NOMO-1 (cell line): ENCODE measurements around the gene CCDC112.

ENCODE experiments used
- DNase-seq, 2 experiments: peaks; one replicate each; lab custom pipeline; 2025; ENCODE audit not compliant: unreplicated experiment in 2 of 2; lab: John Stamatoyannopoulos, UW

CCDC112 gene

GRCh38 chr5:115320006-115320405 is 23.6 kb upstream of the CCDC112 start:
- no peak for DNase-seq

DNA sequence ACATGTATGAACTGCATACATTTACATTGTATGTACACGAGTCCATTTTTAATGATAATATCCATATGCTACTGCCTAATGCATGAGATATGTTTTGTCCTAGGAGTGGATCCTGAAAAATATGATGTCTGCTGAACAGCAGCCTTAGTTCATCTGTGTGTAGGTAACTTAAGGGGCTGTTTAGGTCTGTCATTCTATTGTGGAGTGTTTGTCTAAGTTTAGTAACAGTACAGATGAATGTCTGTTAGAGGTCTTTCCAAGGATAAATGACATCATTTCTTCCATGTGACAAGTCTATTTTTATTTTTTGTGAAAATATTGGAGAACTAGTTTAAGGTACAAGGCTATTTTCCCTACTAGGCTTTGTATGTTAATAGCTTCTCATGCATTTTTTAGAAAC is 22.6 kb upstream of the CCDC112 start:
- no peak for DNase-seq

- DNase-seq: no peak
These were observed 21.3 kb upstream of the CCDC112 start for GRCh38 chr5:115317736-115318135.

GRCh38 chr5:115317320-115317719 is 20.9 kb upstream of the CCDC112 start:
- no peak for DNase-seq

DNA sequence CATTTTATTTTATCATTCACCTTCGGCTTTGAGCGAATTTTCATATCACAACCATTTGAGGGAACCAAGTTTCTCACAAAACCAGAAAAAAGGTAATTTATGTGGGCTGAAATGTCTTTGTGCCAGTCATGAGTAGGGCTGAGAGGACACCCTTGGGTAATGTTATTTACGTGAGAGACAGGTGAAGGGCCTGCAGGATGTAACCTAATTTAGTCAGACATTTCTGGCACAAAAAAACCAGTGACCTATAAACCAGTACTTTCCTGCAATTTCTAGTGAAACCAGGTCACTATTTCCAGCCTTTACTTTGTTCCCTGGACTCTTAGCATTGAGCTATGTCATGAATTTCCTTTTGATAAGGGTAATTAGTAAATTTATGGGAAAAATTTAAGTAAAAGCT is 17.2 kb upstream of the CCDC112 start:
- DNase-seq: no peak

GRCh38 chr5:115313052-115313451 is 16.6 kb upstream of the CCDC112 start:
- DNase-seq: no peak

GRCh38 chr5:115309751-115310370 is 13.4 kb upstream of the CCDC112 start:
- peak in 1 of 2 experiments; percentile 57 for DNase-seq

DNA sequence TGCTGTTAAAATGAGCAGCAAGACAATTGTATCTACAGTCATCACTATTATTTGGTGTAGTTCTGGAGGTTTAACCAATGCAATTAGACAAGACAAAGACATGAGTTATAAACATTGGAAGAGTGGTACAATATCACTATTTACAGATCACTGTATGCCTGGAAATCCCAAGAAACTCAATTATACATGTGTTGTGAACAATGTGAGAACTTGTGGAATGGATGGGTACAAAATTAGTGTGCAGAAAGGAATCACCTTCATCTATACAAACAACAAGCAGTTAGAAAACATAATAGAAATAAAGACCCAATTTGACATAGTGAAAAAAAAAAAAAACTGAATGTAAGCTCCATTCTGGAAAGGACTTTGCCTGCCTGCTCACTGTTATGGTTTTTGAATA is 12.4 kb upstream of the CCDC112 start:
- no peak for DNase-seq

GRCh38 chr5:115306011-115306536 is 9.6 kb upstream of the CCDC112 start:
- DNase-seq: no peak

DNA sequence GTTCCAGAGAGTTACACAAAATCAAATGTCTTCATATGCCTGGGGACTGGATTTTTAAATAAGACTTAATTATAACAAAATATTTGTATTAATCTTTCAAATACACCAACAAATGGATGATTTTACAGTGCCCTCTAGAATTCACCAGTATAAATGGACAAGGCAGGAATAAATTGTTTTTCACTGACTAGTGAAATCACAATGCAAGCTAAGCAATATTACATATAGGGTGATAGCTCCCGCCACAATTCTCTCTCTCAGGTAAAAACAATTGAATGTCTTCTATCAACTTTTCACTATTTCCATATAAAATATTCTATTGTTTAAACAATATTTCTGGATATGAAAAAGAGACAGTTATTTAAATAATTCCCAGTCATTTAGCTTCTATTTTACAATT is 8.0 kb upstream of the CCDC112 start:
- no peak for DNase-seq

DNA sequence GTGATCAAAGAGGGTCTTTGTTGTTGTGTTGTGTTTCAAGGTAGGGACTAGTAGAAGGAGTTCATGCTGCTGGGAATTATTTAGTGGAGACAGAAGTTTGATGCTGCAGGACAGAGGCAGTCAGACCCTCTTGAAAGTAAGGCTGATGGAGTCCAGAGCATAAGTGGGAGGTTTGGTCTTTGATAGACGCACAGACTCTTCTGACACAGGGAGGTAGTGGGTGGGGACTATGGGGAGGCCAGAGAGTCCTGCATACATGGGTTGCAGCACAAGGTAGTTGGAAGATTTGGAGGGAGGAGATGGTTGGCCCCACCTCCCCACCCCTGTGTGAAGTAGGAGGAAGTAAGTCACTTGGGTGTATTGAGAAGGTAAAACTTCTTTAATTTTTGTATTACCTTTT is 2.4 kb upstream of the CCDC112 start:
- no peak for DNase-seq

DNA sequence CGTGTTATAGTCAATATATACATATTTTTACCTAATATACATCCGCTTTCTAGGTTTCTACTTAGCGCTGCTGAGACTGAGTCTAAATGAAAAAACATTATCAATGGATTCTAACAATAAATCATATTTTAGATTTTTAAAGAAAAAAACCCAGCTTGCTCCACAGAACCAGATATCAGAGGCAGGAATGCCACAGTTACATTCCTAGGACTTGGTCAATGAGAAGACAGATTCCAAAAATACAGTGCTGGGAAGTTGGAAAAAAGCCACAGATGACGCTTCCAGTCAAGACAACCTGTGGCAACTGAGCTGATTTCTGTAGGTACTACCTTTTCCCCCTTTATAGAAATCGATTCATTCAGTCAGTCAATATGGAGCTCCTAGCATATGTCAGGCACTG is 577 bp upstream of the CCDC112 start:
- DNase-seq: peak in 1 of 2 experiments; percentile 20

DNA sequence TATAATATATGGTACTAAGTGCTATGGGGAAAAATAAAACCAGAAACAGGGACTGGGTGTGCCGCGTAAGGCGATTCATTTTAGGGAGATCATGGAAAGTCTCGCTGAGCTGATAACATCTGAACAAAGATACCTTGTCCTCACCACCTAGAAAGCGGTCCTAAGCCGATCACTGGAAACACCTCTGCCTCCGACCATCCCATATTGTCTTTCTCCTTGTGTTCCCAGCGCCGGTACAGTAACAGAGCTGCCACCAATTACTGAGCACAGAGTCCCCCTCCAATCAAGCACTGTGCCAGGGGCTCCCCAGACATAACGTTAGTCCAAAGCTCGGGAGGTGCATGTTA is 704 bp downstream of the CCDC112 start:
- DNase-seq: peak in 1 of 2 experiments; percentile 16

DNA sequence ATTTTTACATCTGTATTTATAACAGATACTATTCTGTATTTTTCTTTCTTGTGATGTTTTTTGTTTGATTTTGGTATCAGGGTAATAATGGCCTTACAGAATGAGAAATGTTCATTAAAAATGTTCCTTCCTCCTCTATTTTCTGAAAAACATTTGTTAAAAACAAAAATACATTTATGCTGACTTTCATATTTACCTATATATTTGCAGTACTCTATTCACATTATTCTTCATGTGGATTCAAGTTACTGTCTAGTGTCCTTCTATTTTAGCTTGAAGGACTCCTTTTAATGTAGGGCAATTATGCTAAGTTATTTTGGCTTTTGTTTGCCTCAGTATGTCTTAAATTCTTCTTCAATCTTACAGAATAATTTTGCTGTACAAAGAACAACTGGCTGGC is 5.1 kb downstream of the CCDC112 start:
- no peak for DNase-seq

DNA sequence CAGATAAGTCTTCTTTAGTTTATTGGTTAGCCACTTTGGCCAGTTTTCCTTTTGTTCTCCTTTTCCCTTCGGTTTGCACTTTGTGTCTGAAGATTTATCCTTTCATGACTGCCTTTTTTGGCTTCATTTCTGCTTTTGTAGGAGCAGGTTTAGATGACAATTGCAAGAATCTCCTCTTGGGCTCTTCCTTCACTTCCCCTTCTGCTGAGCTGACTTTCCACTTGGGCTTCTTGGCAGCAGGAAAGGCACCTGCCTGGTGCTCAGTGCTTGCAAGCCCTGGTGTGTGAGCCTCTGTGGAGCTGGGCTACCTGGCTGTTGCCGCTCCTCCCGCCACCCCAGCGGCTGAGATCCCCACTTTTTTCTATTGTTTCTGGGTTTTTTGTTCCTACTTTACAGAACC is 7.3 kb downstream of the CCDC112 start:
- peak; percentile 54 to 69 for DNase-seq

DNA sequence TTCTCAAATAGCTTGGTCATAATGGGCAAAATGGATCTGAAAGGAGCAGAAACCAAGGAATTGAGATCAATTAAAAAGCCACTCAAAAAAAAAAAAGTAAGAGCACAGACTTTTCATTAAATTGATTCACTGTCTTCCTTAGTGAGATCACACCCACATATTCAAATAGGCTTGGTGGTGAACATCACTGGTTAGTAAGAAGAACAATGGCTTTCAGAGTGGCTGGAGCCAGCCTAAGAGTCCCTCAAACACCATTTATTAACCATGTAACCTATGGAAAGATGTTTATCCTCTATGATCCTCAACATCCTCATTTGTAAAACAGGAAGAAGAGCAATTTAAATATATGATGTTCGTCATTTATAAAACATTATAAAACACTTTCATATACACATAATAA is 12.4 kb downstream of the CCDC112 start:
- DNase-seq: no peak

GRCh38 chr5:115282131-115282530 is 14.3 kb downstream of the CCDC112 start:
- no peak for DNase-seq

- peak; percentile 30 to 86 for DNase-seq
These were observed 21.9 kb downstream of the CCDC112 start for GRCh38 chr5:115274584-115274983.

DNA sequence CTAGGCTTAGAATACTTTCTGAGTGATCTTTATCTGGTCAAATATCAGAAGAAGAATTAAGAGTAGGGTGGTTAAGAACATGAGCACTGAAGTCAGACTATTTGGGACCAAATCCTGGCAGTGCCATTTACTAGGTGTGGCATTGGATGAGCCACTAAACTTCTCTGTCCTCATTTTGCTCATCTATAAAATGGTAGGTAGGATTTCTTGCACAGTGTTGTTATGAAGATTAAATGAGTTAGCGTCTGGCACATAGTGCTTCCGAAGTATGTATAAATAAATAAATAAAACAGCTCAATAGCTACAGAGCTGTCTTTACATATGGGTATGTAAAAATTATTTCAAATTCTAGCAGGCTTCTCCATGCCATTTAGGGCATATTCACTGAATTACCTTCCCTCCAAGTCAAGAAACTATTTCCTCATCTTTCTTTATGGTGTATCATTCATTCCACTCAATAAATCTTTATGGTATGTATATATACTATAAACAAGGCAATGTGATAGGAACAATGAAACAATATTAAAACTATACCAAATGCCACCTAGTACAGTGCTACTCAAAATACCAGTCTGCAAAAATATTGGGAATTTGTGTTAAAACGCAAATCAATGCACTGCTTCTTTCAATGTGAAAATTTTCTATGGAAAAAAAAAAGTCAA is 24.0 kb downstream of the CCDC112 start:
- DNase-seq: no peak

DNA sequence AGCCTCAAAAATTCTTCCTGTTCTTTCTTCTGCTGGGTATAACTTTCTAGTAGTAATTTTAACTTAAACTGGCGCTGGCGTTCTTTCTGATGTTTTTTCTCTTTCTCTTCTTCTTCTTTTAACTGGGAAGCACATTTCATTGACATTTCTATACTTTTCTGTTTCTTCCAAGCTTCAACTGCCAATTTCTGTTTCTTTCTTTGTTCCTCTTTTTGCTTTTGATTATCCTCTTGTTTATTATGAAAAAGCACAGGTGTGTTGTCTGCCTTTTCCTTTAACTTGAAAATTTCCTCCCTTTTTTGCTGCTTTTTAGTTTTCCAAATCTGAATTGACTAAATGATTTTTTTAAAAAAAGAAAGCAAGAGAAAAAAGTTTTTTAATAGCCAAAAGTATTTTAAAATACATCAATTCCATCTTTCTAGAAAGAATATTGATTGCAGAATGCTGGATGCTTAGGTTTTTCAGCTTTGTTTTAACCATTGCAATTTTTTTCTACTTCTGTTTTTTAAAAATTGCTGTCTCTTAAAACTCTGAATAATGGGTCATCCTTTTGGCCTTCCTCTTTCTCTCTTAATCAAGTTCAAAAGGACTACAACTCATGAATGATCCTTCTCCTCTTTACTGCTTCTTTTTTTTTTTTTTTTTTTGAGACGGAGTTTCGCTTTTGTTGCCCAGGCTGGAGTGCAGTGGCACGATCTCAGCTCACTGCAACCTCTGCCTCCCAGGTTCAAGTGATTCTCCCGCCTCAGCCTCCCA is 25.0 kb downstream of the CCDC112 start:
- DNase-seq: peak; percentile 43 to 81

- DNase-seq: no peak
These were observed 28.8 kb downstream of the CCDC112 start for GRCh38 chr5:115267617-115268016.

- no peak for DNase-seq
These were observed 31.2 kb downstream of the CCDC112 start for GRCh38 chr5:115265220-115265619.
